Erythroblast (primary cell): ENCODE results near the gene SPATA31D1.

Experiments
- GATA1 ChIP-seq: IDR thresholded peaks from 2 replicates; pipeline ENCODE4 v1.6.1; 2011; ENCODE audit warnings: low read depth, mild to moderate bottlenecking, control low read depth, low read length, moderate library complexity
- POLR2A ChIP-seq: IDR thresholded peaks from 2 replicates; pipeline ENCODE4 v1.6.1; 2011; ENCODE audit warnings: mild to moderate bottlenecking, low read length

- TF ChIP-seq POLR2A (no peak), GATA1 (no peak)
Observed at GRCh38 chr9:82034956-82035731, 46.6 kb downstream of the SPATA31D1 start.
